GM18508 (cell line): ENCODE measurements around the gene CHD5.

ENCODE experiments used
- ATAC-seq: cut with Tn5 transposase; IDR thresholded peaks from one replicate; pipeline ENCODE4 v1.9.1; 2021; ENCODE audit warnings: moderate number of reproducible peaks; ENCODE audit not compliant: insufficient read depth, unreplicated experiment

The CHD5 gene

GRCh38 chr1:6103854-6104530, 76.1 kb downstream of the CHD5 start:
- no peak for ATAC-seq

GRCh38 chr1:6103111-6103853, 76.8 kb downstream of the CHD5 start:
- no peak for ATAC-seq

GRCh38 chr1:6102532-6102845, 77.6 kb downstream of the CHD5 start:
- ATAC-seq: no peak

GRCh38 chr1:6101826-6102531, 78.1 kb downstream of the CHD5 start:
- no peak for ATAC-seq

GRCh38 chr1:6100861-6101783, 79.0 kb downstream of the CHD5 start:
- ATAC-seq: no peak

- no peak for ATAC-seq
These were observed 80.0 kb downstream of the CHD5 start for GRCh38 chr1:6099787-6100765.

GRCh38 chr1:6099297-6099696, 80.8 kb downstream of the CHD5 start:
- ATAC-seq: no peak

- no peak for ATAC-seq
These were observed 81.6 kb downstream of the CHD5 start for GRCh38 chr1:6098303-6099215.

GRCh38 chr1:6097824-6098223, 82.3 kb downstream of the CHD5 start:
- ATAC-seq: no peak

- ATAC-seq: no peak
These were observed 83.0 kb downstream of the CHD5 start for GRCh38 chr1:6097117-6097595.

- no peak for ATAC-seq
These were observed 83.6 kb downstream of the CHD5 start for GRCh38 chr1:6096243-6097116.

- ATAC-seq: no peak
These were observed 84.4 kb downstream of the CHD5 start for GRCh38 chr1:6095511-6096242.

GRCh38 chr1:6094801-6095505, 85.2 kb downstream of the CHD5 start:
- no peak for ATAC-seq

- ATAC-seq: no peak
These were observed 85.9 kb downstream of the CHD5 start for GRCh38 chr1:6094246-6094645.

- no peak for ATAC-seq
These were observed 86.5 kb downstream of the CHD5 start for GRCh38 chr1:6093611-6094010.

GRCh38 chr1:6093071-6093470, 87.0 kb downstream of the CHD5 start:
- no peak for ATAC-seq
